Measurements from ENCODE around the gene SHLD2.
"Not testable (repeated sequence)": the region's sequence is repeated elsewhere in the genome, so short reads cannot be mapped to it uniquely, and the experiment has no call there.

The SHLD2 gene

DNA sequence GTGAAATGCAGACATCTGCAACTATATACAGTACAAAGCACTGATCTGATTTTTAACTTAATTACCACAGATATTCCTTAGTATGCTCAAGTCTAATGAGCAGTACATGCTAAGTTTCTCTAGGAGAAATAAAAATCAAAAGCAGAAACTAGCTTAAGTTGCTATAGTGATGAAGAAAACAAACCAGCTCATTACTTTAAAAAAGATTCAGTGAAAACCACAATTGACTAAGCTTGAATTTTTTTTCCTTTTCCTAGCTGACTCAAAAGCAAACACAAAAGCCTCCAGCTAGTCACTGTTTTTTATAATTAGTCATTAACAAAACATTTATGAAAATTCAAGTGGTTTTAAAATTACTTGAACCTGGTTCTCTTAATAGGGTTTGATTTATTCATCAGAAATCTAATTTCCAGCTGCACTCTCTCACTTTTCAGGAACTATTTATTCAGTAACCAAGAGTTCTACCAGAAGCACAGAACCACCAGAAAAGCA lies 10.7 kb upstream of the SHLD2 start:
- not testable (repeated sequence) for DNase-seq

DNA sequence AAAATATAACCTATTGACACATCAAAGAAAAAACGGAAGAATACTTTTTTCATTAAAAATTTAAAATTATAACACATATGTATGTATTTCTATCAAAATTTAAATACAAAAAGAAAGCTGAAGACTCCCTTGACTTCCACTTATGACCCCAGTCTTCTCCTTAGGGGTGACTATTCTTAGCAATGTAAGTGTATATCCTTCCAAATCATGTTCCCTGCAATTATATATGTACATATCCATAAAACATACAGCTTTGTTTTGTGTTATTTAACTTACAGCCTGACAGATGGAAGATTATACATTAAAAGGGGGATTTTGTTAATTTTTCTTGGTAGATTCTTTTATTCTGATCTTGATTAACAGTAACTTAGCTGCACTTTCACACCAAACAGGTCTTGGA lies 9.5 kb upstream of the SHLD2 start:
- DNase-seq, result no peak

DNA sequence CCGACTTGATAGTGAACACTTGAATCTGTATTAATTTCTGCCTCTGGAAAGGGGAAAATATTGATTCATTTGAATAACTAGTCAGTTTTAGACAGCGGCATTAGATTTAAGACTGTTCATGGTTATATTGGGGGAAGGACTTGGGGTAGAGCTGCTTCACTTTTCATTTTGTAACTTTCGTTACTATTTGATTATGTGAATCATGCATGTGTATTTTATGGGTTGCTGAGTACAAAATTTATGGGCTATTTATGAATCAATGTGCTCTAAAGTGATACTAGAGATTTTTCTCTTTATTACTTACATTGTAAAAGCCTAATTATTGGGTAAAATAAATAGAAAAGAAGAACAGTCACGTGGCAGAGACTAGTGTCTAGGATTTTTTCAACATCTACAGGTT lies 5.3 kb upstream of the SHLD2 start:
- DNase-seq, result no peak

DNA sequence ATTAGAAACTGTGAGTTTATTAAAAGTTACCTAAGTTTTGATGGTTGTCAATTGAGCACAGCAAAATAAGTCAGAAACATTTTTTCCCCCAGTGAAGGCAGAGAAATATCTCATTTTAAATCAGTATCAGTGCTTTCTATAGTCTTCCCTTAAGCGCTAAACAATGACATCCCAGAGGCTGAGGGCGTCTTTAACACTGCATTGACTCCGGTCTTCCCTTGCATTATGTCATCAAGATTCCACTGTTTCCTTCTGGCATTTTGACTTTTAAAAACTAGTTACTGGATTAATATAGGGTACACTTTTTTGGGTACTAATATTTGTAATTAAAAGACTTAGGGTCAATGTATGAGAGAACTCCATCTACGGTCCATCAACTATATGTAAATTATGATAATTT lies 4.2 kb upstream of the SHLD2 start:
- DNase-seq, result no peak

DNA sequence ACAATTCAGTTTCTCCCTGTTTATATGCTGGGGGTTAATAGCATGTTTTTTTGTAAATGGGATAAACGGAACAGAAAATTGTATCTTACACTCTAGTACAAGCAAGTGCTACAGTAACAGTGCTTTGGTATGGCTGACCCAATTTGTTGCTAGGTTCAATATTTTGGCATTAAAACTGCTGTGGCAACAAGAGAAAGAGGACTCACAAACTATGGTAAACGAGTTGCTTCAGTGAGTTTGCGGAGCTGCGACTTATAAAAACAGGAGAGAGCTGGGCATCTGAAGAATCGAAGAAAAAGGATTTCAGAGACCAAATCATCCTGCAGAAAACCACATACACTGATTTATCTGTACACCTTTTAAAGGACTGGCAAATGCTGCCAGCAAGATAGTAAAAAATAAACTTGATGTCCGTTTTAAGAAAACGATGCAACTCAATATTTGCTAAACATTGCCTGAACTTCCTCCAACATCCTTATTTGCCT lies 2.6 kb upstream of the SHLD2 start:
- no peak for DNase-seq

DNA sequence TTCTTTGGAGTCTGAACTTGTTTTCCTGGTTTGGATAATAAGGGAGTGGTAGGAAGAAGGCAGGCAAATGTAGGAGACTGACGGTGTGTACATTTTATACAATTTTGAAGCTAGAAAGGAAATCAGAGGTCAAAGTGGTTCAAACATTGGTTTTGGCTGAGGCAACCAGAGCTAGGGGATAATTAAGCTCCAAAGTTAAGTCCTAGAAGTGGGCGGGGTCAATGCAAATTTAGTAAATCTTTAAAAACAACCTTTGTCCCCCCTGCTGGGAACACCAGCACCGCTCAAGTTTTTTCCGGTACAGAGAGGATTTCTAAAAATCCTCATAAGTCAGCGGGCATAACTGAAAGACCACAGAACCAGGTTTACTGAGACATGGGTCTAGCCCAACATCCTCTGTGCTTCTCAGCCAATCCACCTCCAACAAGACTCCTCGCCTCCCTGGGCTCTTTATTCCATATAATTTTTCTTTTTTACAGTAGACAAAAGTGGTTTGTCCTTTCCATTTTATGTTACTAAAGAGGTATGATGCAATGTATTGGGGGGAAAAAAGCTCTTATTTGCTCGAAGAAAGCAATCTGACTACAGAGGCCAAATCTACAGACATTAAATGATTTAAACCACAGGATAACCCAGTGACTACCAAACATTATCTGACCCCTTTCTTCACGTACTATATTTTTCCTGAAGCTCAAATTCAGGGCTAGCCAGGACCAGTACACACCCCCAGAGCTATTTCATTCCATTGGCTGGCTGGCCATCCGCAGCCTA lies 2.0 kb upstream of the SHLD2 start:
- DNase-seq, result peak; percentile 59

DNA sequence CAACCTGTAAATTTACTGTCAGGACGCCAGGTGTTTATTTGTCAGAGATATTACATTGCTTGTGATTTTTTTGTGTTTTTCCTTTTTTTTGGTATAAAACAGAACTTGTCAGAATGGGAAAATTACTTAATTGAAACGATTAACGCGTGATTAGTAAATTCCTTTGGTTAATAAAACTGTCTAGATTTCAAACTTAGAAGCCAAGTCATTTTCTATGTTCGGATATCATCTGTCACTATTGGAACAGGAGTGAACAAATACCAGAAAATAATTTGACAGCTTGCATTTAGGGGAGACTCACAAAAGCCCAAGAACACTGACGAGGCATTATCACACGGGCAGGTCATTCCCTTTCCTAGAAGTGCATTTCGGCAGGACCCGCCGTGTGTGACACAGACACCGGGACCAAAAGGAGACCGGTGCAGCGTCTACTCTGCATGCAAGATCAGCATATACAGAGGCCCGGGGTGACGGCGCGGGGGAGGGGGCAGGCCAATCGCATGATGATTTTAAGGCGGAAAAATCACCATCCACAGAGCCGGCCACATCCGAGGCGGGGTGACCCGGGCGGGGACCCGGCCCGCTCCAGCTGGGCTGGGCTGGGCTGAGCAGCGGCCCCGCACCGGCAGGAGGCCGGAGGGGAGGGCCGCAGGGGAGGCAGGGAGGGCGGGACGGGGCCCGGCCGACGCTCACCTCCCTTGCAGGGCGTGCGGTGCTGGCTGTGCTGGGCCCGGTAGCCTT lies 1.2 kb upstream of the SHLD2 start:
- DNase-seq, result peak; percentile 84

DNA sequence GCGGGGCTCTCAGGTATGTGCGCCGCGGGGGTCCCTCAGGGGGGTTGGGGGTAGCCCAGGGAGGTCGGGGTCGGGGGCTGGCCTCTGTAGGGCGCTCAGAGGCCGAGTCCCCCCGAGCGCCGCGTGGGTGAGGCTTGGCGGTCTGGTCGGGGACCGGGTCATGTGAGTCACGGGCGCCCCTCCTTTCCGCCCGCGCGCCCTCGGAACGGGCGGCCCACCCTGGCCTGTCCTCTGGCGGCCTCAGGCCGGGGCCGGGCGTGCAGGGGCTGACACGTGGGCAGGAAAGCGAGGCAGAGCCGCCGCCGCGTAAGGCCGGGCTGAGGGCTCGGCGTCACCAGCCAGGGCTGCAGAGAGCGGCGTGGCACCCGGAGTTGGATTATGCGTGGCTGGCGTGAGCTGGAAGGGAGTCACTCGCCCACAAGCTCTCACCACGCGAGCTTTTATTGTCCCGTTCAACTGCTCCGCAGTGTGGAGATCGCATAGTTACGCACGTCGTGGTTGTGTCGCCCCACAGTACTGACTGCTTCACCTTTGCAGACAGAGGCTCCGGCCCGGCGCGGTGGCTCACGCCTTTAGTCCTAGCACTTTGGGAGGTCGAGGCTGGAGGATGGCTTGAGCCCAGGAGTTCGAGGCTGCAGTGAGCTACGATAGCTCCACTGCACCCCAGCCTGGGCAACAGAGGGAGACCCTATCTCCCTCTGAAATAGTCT lies 385 bp downstream of the SHLD2 start:
- DNase-seq, result peak; percentile 93

DNA sequence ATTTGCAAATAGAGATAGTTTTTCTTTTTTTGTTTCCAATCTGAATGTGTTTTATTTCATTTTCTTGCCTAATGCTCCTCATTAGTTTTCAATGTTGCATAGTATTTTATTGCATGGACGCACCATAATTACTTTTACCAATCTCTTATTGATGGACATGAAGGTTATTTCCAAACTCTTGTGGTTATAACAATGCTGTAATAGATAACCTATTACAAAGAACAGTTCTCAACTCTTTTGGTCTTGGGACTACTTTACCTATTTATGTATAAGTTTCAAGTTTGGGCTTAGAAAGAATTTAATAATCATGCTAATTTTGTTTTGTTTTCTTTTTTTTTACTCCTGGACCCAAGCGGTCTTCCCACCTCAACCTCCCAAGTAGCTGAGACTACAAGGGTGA lies 7.0 kb downstream of the SHLD2 start:
- DNase-seq, result no peak

DNA sequence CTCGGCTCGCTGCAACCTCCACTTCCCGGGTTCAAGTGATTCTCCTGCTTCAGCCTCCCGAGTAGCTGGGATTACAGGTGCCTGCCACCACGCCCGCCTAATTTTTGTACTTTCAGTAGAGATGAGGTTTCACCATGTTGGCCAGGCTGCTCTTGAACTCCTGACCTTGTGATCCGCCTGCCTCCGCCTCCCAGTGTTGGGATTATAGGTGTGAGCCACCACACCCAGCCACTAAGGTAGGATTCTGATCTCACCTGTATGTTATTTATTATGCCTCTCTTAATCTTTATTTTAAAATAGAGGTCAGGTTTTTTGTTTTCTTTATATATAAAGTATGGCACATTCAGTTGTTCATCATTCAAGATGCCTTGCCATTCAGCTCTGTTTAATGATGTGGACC lies 9.7 kb downstream of the SHLD2 start:
- DNase-seq, result not testable (repeated sequence)

DNA sequence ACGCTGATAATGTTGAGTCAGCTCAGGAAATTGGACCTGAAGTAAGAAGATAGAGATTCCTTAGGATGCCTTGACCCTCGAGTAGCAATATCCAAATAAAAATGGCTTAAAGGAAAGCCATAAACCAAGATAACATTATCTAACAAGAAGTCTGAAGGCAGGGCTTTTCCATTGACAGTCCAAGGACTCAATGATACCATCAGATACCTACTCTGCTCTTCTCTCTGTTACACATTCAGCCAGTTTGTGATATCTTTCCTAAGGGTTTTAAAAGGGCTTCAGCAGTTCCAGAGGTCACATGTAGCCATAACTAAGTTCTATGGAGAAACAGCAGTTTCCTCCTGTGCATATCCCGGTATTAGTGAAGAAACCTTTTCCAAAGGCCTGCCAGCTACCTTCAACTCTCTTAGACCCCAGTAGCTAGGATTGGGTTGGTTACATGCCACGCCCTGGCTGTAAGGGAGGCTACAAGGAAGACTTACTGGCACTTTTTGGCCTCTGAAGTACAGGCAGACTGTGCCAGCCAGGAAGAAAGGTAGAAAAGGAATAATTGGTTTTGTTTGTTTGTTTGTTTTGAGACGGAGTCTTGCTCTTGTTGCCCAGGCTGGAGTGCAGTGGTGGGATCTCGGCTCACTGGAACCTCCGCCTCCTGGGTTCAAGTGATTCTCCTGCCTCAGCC lies 10.6 kb downstream of the SHLD2 start:
- no peak for DNase-seq

DNA sequence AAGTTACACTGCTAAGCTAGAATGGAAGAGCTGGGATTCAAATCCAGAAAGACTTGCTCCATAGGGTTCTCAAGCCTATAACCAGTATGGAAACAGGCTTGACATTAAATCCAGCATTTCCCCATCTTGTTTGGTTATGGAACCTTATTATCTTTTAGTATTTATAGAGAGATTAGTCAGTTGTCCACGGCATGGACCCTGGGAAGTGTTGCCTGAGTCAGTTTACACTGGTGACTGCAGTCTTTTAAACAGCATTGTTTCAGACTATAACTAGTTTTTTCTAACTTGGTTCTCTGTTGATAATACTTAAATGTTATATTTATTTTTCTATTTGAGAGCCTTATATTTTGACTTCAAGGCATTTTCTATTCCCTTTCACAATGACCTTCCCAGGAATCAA lies 23.1 kb downstream of the SHLD2 start:
- DNase-seq, result not testable (repeated sequence)

DNA sequence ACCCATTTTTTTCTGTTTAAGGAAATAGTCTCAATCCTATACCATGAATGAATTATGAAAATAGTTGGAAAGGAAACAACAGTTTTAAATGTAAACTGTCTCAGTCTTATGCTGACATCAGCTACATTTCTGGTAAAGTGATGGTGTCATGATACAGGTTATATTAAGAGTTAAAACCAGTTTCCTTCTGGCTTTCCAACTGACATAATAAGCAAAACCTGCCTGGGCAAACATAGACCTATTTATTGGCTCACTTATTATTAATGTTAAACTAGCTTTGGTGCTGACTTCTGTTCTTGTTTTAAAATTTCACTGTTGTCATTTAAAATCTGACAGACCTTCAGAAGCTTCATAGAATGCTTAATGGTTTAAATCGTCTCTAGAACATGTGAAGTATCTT lies 24.0 kb downstream of the SHLD2 start:
- not testable (repeated sequence) for DNase-seq

DNA sequence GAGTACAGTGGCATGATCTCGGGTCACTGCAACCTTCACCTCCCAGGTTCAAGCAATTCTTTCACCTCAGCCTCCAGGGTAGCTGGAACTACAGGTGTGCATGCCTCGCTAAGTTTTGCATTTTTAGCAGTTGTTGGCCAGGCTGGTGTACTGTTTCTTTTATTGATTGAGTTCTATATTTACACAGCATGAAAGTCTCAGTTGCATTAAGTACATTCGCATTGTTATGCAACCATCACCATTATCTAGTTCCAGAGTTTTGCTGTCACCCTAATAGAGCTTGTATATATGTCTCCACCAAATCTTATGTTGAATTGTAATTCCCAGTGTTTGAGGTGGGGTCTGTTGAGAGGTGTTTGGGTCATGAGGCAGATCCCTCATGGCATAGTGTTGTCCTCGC lies 28.3 kb downstream of the SHLD2 start:
- not testable (repeated sequence) for DNase-seq

DNA sequence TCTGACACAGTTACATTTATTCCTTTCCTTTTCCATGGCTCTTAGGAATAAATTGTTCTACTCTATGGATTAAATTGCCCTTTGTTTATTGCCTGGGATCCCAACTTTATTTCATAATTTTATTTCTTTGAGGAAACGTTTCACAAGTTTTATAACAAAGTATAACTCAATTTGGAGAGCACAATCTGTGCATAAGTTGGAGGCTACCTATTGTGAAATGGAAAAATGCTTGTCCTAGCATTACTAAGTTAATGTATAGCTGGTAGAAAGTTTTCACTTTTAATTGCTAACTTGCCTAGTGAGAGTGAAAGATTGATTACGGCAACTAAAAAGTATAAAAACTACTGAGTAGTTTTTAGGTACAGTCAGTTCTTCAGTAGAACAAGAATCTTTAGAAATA lies 32.0 kb downstream of the SHLD2 start:
- DNase-seq, result not testable (repeated sequence)

DNA sequence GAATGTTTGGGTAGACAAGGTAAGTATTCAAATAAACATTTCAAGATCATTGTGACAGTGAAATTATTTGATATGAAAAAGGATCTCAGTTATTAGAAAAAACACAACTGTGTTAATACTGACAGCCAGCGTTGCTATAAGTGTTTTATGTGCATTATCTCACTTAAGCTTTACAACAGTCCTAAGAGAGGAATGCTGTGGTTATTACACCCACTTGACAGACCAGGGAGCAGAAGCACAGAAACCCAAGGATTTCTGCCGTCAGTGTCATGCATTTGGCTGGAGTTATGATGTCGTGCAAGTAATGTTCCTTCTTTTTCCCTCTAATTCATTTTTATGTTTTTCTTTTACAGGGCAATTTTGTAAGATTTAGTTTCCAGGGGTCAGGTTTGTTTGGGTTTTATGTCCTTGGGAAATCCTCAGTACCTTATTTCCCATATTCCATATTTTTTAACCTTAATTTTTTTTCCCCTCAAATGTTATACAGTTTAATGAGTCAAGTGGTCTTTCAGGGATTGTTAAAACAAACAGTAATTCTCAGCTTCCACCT lies 32.7 kb downstream of the SHLD2 start:
- DNase-seq, result not testable (repeated sequence)

DNA sequence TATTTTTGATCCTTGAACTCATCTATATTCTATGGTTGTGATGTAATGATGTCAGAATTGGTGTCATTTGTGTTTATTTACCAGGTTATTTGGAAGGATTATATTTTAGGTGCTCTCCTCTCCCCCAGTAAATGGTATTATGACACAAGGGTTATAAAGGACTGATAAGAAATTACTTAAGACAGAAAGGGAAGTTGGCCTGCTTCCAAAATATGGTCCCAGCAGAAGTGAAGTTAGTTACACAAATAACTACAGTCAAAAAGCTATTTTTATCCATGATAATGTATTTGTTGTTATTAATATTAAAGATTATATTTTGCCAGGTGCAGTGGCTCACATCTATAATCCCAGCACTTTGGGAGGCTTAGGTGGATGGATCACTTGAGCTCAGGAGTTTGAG lies 37.2 kb downstream of the SHLD2 start:
- peak; percentile 92 for DNase-seq

DNA sequence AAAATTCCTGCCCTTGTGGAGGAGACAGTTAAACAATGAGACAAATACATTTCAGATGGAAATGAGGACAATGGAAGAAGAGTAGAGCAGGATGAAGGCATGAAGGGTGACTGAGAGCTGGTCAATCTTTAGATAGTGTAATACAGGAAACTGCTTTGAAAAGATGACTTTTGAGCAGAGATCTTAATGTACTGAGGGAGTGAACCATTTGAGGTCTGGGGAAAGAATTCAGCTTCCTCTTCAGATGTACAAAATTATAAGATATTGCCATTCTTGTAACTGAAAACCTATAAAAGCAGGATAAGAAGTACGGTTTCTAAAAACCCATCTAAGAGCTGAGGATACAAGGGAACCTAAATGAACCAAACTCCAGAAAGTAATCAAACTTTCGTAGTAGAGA lies 38.9 kb downstream of the SHLD2 start:
- peak; percentile 51 for DNase-seq

DNA sequence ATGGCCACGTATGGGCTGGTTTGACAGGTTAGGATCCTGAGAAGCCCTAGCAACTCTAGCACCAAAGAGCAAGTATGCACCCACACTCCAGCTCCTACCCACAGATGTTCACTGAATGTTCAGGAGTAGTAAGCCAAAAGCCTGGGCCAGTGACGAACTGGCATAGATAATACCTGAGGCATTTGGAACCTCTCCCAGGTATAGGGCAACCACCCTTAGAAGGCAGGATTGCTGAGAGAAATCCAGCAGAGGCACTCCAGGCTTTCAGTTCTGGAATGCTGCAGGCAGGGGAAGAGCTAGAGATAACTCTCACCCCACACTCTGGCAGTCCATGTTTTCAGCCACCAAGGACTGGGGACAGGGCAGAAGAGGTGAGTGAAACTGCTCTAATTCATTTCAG lies 39.4 kb downstream of the SHLD2 start:
- not testable (repeated sequence) for DNase-seq

DNA sequence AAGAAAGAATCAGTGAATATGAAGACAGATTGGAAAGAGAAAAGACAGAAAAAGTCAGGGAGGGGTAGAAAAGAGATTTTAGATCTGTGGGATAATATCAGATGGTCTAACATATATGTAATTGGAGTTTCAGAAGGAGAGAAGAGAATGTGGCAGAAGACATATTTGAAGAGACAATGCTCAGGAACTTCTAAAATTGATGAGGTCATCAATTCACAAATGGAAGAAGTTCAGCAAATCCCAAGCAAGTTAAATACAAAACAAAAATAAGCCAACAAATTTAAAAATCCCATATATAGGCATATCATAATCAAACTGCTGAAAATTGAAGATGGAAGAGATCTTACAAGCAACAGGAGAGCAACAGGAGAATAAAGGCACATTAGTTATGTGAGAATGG lies 42.5 kb downstream of the SHLD2 start:
- DNase-seq, result not testable (repeated sequence)

DNA sequence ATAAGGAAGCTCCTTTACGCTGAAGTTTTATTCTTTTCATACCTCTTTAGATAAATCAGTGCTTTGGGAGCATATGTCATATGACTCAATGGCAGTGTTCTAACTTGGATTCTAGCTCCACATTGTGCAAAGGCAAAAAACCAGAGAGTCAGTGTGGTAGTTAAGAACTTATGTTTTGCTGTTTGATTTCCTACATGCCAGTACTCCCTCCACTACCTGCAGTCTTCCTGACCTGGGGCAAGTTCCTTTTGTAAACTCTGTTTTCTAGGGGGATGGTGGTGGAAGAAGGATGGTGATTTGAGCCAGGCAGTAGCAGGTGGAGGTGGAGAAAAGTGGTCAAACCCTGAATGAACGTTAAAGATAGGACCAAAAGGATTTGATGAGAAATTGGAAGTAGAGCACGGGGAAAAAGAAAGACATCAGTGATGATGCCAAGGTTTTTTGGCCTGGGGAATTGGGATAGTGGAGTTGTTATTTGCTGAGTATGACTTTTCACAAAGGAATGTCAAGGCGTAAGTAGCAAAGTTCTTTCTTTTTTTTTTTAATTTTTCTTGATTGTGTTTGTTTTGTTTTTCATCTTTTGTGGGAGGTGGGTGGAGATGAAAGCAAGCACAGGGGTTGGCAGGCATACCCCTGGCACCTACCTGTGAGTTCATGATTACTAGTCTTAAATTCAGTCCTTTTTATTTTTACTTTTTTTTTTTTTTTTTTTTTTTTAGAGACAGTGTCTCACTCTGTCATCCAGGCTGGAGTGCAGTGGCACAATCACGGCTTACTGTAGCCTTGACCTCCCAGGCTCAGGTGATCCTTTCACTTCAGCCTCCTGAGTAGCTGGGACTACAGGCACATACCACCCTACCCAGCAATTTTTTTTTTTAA lies 47.5 kb downstream of the SHLD2 start:
- DNase-seq, result not testable (repeated sequence)

DNA sequence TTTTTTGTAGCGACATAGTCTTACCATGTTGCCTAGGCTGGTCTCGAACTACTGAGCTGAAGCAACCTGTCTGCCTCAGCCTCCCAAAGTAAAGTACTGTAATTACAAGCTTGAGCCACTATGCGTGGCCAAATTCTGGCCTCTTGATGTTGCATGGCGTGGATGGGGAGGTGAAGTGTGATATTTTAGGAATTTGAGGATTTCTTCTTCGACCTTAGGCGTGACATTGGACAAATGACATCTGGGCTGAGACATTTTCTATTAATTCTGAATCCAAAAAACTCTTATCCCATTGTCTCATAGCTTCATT lies 48.1 kb downstream of the SHLD2 start:
- DNase-seq, result not testable (repeated sequence)
